ENCODE data around the gene OSBPL2.

Gene OSBPL2

GRCh38 chr20:62222266-62222850, 16.0 kb upstream of the OSBPL2 start:
- DNase-seq (ENCODE audit: low read depth): no peak

DNA sequence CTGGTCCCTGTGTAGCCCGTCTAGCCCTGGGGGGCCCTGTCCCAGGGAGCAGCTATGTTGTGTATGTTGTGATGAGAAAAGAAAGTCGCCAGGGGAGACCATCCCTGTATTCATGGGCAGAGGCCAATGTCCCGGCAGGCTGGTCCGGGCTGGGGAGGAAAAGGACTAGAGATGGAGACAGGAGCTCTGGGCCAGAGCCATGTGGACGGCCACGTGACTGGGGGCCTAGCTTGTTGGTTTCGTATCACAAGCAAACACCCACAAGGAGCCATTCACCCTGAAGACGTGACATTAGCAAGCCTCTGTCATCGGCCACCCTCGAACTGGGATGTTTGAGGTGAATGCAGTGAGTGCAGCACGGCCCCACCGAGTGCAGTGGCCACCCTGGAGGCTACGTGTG, 15.3 kb upstream of the OSBPL2 start:
- no peak for DNase-seq (ENCODE audit: low read depth)

DNA sequence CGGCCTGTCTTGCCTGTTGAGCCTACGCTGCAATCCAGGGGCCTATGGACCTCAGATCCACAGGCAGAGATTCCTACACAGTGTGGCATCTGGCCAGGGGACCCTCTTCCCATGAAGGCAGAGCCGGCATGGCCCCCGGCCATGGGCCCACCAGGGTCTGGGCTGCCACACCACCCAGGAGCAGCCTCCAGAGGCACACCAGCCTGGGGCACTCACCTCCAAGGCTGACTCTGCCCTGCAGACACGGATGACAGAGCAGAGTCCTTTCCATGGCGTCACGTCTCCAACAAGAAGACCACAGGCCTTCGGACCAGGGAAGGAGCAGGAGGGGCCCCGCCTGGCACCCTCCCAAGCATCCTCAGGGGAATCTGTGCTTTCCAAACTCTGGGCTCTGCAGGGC, 14.8 kb upstream of the OSBPL2 start:
- no peak for DNase-seq (ENCODE audit: low read depth)

- DNase-seq (ENCODE audit: low read depth): no peak
Observed at GRCh38 chr20:62224113-62224855, 14.0 kb upstream of the OSBPL2 start.

- DNase-seq (ENCODE audit: low read depth): no peak
Observed at GRCh38 chr20:62225026-62225425, 13.3 kb upstream of the OSBPL2 start.

- no peak for DNase-seq (ENCODE audit: low read depth)
Observed at GRCh38 chr20:62225820-62226635, 12.3 kb upstream of the OSBPL2 start.

GRCh38 chr20:62226707-62227590, 11.4 kb upstream of the OSBPL2 start:
- no peak for DNase-seq (ENCODE audit: low read depth)

- DNase-seq (ENCODE audit: low read depth): no peak
Observed at GRCh38 chr20:62227591-62227976, 10.7 kb upstream of the OSBPL2 start.

DNA sequence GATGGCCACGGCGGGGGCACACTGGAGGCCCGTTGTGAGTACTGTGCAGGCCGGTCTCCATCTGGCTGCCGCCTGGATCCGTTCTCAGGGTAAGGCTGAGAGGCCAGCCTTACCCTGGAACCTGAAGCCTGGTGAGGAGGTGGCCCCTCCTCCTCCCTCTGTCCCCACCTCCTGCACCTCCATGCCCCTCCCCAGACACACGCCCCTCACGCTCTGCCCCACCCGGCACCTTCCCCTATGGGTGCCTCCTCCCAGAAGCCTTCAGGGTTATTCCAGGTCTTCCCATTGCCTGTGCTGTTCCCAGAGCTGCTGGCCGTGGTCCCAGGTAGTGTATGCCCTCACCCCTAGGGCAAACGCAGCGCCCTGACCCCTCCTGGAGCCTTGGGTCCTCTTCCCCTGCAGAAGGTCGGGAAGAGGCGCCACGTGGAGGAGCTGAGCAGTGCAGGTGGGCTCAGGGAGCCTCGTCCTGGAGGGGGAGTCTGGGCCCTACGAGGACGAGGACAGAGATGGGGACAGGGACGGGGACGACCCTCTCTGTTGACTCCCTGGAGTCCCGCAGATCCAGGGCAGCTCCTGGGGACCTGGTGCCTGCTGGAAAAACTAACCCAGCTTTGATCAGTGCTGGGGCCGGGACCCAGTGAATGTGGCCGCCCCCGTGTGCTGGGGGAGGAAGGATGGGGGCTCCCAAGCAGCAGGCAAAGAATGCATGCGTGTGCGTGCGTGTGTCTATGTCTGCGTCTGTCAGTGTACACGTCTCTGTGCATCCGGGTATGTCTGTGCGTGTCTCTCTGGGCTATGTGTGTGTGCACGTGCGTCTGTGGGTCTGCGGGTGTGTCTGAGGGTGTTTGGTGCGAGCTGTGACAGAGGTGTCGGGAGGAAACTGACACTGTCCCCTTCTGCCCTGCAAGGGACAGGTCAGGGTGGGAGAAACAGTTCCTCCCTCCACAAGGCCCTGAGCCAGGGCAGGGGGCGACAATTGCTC, 10.1 kb upstream of the OSBPL2 start:
- no peak for DNase-seq (ENCODE audit: low read depth)

DNA sequence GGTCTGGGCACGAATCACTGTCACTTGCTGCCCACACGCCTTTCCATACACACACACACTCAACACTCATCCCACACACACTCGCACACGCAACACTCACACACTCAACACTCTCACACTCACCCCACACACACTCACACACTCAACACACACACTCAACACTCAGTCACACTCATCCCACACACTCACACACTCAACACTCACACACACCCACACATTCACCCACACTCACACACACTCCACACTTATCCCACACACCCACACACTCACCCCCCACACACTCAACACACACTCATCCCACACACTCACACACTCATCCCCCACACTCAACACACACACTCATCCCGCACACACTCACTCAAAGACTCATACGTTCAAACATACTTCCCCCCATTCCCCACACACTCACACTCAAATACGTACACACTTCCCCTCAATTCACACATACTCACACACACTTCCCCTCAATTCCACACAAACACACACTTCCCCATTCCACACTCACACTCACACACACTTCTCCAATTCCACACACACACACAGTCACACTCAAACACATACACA, 9.3 kb upstream of the OSBPL2 start:
- DNase-seq (ENCODE audit: low read depth): no peak

- no peak for DNase-seq (ENCODE audit: low read depth)
Observed at GRCh38 chr20:62229667-62230066, 8.7 kb upstream of the OSBPL2 start.

DNA sequence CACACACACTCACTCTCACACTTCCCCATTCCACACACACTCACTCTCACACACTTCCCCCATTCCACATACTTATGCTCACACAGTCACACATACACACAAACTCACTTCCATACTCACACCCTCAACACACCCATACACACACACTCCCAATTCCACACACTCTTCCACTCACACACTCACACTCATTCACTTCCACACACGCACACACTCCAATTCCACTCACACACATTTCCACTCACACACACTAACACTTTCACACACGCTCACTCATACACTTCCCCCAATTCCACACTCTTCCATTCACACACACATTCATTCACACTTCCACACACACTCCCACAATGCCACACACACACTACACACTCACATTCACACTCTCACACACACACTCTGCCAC, 8.0 kb upstream of the OSBPL2 start:
- no peak for DNase-seq (ENCODE audit: low read depth)

DNA sequence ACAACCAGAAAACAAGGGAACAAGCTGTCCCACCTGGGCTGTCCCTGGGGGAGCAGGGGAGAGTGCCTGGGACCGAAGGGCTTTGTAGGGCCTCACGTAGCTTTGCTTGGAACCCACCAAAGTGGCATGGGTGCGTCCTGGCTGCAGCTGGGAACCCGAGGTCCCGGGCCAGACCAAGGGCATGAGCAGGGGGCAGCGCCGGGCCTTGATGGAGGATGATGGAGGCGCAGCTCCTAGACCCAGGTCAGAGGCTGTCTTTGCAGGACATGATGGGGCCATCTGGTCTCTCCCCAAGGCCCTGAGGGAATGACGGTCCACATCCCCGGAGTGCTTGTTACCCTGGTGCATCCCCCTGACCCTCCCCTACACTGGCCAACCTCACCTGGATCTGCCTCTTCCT, 7.6 kb upstream of the OSBPL2 start:
- no peak for DNase-seq (ENCODE audit: low read depth)

DNA sequence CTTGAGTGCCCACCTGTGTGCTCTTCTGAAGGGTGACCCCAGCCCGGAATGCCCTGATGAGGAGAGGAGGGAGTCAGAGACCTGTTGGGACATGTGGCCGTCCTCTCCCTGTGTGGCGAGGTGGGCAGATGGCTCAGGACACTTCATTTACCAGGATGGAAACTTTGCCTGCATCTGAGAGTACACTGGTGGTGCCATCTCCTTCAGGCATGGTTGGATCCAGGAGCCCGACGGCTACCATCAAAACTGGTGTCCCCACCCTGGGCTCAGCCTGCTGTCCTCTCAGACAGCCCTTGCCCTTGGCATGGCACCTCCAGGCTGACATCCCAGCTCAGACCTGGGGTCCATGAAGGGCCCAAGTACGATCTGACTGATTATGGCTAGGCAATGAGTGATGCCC, 7.0 kb upstream of the OSBPL2 start:
- no peak for DNase-seq (ENCODE audit: low read depth)

GRCh38 chr20:62232194-62232593, 6.1 kb upstream of the OSBPL2 start:
- no peak for DNase-seq (ENCODE audit: low read depth)

- no peak for DNase-seq (ENCODE audit: low read depth)
Observed at GRCh38 chr20:62232770-62233645, 5.3 kb upstream of the OSBPL2 start.

- DNase-seq (ENCODE audit: low read depth): no peak
Observed at GRCh38 chr20:62233684-62234083, 4.6 kb upstream of the OSBPL2 start.

GRCh38 chr20:62234339-62234738, 4.0 kb upstream of the OSBPL2 start:
- DNase-seq (ENCODE audit: low read depth): no peak

DNA sequence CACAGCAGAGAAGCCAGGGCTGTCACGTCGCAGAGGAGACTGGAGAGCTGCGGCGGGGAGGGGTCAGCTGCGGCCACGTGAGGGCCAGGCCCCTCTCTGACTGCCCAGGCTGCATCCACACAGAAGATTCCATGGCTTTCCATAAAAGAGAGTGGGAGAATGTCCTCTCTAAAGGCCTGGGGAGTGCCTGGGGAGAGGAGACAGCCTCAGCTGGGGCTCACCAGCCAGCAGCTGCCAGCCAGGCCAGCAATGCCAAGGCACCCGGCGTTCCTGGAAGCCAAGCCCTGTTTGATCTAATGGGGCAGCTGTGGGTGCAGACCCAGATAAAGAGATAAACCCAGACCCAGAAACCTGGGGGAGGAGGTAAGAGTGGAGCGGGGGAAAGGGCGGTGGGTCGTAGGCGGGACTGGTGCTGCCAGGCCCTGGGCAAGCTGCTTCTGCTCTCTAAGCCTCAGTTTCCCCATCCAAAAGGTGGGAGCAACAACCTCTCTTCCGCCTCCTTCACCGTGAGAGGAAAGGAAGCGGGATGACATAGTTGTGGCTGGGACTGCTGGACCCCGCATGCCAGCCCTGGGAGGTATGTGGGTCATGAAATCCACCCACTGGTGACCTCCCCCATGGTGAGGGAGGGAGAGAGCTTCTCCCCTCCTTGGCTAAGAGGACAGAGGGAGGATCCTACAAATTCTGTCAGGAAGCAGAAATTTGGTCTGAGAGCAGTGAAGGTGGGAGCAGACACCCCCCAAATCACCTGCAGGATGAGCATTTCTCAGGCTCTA, 3.1 kb upstream of the OSBPL2 start:
- no peak for DNase-seq (ENCODE audit: low read depth)
